Measurements from ENCODE around the gene RAB3B. TPM values are rescaled to one million over a fixed set of nuclear protein-coding genes. Genes with fewer than 3 reads are reported as not detected.

The RAB3B gene
- total and polyA plus RNA-seq, 2 experiments from 2014 or later, result 1.5 to 6.9 TPM

DNA sequence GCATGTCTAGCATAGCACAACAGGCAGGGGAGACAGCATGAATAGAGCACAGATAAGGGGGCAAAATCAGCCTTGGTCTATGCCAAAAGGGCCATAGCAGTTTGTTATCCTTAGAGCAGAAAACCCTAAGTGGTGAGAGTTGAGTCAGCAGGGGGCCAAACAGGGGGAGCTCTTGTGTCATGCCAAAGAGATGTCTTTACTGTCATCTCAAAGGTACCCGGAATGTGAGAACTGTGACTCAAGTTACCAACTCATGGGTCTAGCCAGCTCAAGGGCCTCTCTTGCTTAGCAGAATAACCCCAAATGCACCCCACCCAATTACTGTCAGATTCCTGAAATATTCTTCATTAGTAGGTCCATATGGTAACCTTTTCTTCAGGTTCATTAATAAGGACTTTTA, 66.0 kb downstream of the RAB3B start:
- Histone ChIP-seq H3K36me3 (no peaks in the 10 kb centered on the region), H3K4me3 (no peak overlapping the region), H3K27ac (no peak overlapping the region), H3K9me3 (ENCODE audit: low read depth) (no peaks in the 10 kb centered on the region), H3K4me1 (ENCODE audit: low read depth) (no peaks in the 10 kb centered on the region), H3K27me3 (no peaks in the 10 kb centered on the region)
- TF ChIP-seq, protein P1, sequence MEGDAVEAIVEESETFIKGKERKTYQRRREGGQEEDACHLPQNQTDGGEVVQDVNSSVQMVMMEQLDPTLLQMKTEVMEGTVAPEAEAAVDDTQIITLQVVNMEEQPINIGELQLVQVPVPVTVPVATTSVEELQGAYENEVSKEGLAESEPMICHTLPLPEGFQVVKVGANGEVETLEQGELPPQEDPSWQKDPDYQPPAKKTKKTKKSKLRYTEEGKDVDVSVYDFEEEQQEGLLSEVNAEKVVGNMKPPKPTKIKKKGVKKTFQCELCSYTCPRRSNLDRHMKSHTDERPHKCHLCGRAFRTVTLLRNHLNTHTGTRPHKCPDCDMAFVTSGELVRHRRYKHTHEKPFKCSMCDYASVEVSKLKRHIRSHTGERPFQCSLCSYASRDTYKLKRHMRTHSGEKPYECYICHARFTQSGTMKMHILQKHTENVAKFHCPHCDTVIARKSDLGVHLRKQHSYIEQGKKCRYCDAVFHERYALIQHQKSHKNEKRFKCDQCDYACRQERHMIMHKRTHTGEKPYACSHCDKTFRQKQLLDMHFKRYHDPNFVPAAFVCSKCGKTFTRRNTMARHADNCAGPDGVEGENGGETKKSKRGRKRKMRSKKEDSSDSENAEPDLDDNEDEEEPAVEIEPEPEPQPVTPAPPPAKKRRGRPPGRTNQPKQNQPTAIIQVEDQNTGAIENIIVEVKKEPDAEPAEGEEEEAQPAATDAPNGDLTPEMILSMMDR (IDR thresholded peaks at IDR 0.05; ENCODE audit: low read depth, low read length), result no peak
- DNase-seq (ENCODE audit: low read depth in 1 of 2, low spot score in 1 of 2), result no peak

DNA sequence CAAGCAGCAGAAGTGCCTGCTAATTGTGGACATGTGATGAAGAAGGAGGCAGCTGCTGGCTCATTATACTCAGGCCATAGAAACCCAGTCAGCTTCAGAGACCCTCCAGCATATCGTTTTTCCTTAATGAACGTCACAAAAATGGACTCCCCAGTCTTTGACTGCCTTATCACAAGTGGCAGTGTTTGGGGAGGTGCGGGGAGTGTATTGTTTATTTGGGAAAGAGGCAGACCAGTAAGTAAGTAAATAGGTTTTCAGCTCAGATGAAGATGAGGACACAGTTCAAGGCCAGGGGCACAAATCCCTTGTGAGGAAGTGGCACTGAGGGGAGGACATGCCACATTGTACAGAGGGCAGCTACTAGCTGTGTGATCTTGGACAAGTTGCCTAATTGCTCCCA, 68.5 kb downstream of the RAB3B start:
- H3K27me3 ChIP-seq, result no peaks in the 10 kb centered on the region
- DNase-seq (ENCODE audit: low read depth in 1 of 2, low spot score in 1 of 2), result no peak
- H3K4me3 ChIP-seq, result no peak overlapping the region
- no peak overlapping the region for H3K27ac ChIP-seq
- no peaks in the 10 kb centered on the region for H3K9me3 ChIP-seq (ENCODE audit: low read depth)
- TF ChIP-seq, protein P1 (IDR thresholded peaks at IDR 0.05; ENCODE audit: low read depth, low read length), result no peak
- no peaks in the 10 kb centered on the region for H3K4me1 ChIP-seq (ENCODE audit: low read depth)
- H3K36me3 ChIP-seq, result no peaks in the 10 kb centered on the region

DNA sequence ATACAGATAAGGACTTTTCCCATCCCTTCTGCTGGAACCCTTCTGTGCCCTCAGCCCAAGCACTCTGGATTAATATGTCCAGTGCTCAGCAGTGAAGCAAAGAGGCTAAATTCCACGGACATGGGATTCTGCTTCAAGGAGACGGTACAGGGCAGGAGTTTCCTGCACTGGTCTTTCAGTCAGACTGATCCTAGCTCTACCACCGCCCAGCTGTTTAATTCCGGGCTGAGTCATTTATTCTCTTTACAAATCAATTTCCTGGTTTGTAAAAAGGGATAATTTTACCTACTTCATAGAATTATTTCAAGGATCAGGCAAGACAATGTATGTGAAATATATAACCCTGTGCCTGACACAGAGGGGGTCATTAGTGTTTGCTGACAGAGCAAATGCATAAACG, 70.4 kb downstream of the RAB3B start:
- Histone ChIP-seq H3K27ac (no peak overlapping the region), H3K36me3 (no peaks in the 10 kb centered on the region), H3K9me3 (ENCODE audit: low read depth) (no peaks in the 10 kb centered on the region), H3K4me1 (ENCODE audit: low read depth) (no peaks in the 10 kb centered on the region), H3K4me3 (no peak overlapping the region), H3K27me3 (no peaks in the 10 kb centered on the region)
- no peak for DNase-seq (ENCODE audit: low read depth in 1 of 2, low spot score in 1 of 2)
- TF ChIP-seq, protein P1 (IDR thresholded peaks at IDR 0.05; ENCODE audit: low read depth, low read length), result no peak

DNA sequence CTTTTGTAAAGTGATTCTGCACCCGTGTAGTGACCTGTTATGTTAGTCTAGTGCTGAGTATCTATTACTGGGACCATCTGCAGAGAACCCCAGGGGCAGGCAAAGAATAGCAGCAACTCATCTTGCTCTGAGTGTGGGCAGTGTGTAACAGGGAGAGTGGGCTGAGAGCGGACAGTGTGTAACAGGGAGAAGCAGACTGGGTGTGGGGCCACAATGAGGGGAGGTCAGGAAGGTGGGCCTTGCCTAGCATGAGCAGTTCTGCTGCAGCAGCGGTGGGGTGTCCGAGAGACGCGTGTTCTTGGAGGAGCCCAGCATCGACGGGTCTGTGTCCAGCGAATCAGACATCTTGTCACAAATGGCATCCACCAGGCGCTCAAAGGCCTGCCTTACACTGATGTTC, 70.8 kb downstream of the RAB3B start:
- no peak overlapping the region for H3K27ac ChIP-seq

DNA sequence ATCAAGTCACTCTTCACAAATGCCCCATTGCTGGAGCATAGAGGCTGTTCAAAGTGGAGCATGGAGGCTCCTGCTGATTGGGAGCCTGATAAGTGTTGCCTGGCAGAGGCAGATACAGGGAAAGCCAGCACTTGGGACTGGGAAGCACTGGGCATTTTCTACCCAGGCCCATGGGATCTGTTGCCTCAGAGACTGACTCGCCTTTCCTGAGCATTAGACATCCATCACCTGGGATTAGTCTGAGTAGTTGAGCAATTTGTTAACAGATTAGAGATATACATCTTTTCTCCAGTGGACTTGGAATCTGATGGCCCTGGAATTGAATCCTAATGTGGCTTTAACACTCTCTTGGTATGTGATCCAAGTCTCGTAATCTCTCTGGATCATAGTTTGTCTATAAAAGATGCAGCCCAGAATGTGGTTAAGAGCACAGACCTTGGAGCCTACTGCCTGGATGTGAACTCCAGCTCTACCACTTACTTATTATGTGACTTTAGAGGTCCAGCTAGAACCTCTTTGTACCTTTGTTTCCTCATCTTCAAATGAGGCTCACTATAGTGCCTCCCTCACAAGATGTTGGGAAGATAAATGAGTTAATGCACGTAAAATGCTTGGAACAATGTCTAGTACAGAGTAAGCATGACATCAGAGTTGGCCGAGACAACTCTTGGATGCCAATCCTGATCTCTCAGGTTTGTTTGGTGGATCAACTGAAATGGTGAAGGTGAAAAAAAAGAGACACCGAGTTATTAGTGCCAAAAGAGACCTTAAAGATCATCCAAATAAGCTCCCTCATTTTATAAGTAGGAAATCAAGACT, 73.7 kb downstream of the RAB3B start:
- no peaks in the 10 kb centered on the region for H3K36me3 ChIP-seq

More for the DNA sequence above, 70.8 kb downstream of the RAB3B start:
- DNase-seq (ENCODE audit: low read depth in 1 of 2, low spot score in 1 of 2), result no peak
- TF ChIP-seq, protein P1 (IDR thresholded peaks at IDR 0.05; ENCODE audit: low read depth, low read length), result no peak
- Histone ChIP-seq H3K4me1 (ENCODE audit: low read depth) (no peaks in the 10 kb centered on the region), H3K27me3 (no peaks in the 10 kb centered on the region), H3K4me3 (no peak overlapping the region), H3K9me3 (ENCODE audit: low read depth) (no peaks in the 10 kb centered on the region), H3K36me3 (no peaks in the 10 kb centered on the region)

More for the DNA sequence above, 73.7 kb downstream of the RAB3B start:
- Histone ChIP-seq H3K27me3 (no peaks in the 10 kb centered on the region), H3K4me3 (no peak overlapping the region), H3K9me3 (ENCODE audit: low read depth) (no peaks in the 10 kb centered on the region), H3K4me1 (ENCODE audit: low read depth) (no peaks in the 10 kb centered on the region), H3K27ac (no peak overlapping the region)
- TF ChIP-seq, protein P1 (IDR thresholded peaks at IDR 0.05; ENCODE audit: low read depth, low read length), result no peak
- no peak for DNase-seq (ENCODE audit: low read depth in 1 of 2, low spot score in 1 of 2)

Data from cardiac muscle cell (in vitro differentiated cells and primary cell).